H7 (cell line): Measurements from ENCODE around the gene HOXB7. TPM values are rescaled to one million over a fixed set of nuclear protein-coding genes. Genes with fewer than 3 reads are reported as not detected.

ENCODE experiments used
- DNase-seq: peaks from one replicate; pipeline ENCODE4 v3.0.0; 2012
- H3K27me3 ChIP-seq: 2 replicates; pipeline ENCODE4 v1.6.0; 2011; ENCODE audit warnings: mild to moderate bottlenecking, low read length; ENCODE audit not compliant: control insufficient read depth, insufficient read depth
- H3K36me3 ChIP-seq: replicated peaks from 2 replicates; pipeline ENCODE4 v1.5.1; 2011; ENCODE audit warnings: low read length; ENCODE audit not compliant: control insufficient read depth, insufficient read depth
- H3K4me3 ChIP-seq: 2 replicates; pipeline ENCODE4 v1.5.1; 2011; ENCODE audit warnings: low read depth, mild to moderate bottlenecking, control low read depth, low read length, moderate library complexity; ENCODE audit not compliant: insufficient read depth
- total RNA-seq: library from RNA; depleted of rRNA; stranded (reverse); fragments of >200 nt; shearing (Covaris generic); gene quantifications from 2 replicates; pipeline ENCODE4 v1.2.3, GENCODE V29; 2014

Gene HOXB7
- total RNA-seq, 1 experiment from 2014 or later, result 0.45 TPM

GRCh38 chr17:48570325-48571023 is 40.3 kb downstream of the HOXB7 start:
- H3K4me3 ChIP-seq, result no peak overlapping the region
- peaks cover 100% of the 10 kb centered on the region for H3K27me3 ChIP-seq
- H3K36me3 ChIP-seq, result no peaks in the 10 kb centered on the region
- peak; percentile 69 for DNase-seq

GRCh38 chr17:48569674-48570324 is 41.0 kb downstream of the HOXB7 start:
- Histone ChIP-seq H3K36me3 (no peaks in the 10 kb centered on the region), H3K27me3 (peaks cover 100% of the 10 kb centered on the region), H3K4me3 (no peak overlapping the region)
- no peak for DNase-seq

- Histone ChIP-seq H3K27me3 (peaks cover 99% of the 10 kb centered on the region), H3K36me3 (no peaks in the 10 kb centered on the region), H3K4me3 (no peak overlapping the region)
- no peak for DNase-seq
These were observed 41.6 kb downstream of the HOXB7 start for GRCh38 chr17:48569240-48569582.

- H3K27me3 ChIP-seq, result peaks cover 99% of the 10 kb centered on the region
- no peaks in the 10 kb centered on the region for H3K36me3 ChIP-seq
- no peak for DNase-seq
- H3K4me3 ChIP-seq, result no peak overlapping the region
These were observed 42.1 kb downstream of the HOXB7 start for GRCh38 chr17:48568499-48569239.

- no peak for DNase-seq
- Histone ChIP-seq H3K4me3 (no peak overlapping the region), H3K36me3 (no peaks in the 10 kb centered on the region), H3K27me3 (peaks cover 99% of the 10 kb centered on the region)
These were observed 43.0 kb downstream of the HOXB7 start for GRCh38 chr17:48567646-48568354.

DNA sequence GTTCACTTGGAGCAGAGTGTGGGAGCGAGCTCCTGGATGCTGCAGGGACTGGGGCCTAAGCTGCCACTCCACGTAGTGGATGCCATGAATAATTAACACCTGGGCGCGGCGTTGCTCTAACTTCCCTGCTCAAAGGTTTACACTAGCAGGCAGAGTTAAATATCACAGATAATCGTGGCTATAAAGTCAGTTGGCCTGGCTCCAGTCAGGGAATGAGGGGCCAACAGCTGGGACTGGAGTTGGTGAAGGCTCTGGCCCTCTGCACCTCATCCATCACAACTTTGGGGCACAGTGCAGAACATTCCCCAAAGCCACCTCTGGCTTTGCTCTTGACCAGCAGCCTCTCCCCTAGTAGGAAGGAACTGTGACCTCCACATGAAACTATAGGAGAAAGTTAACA is 43.6 kb downstream of the HOXB7 start:
- Histone ChIP-seq H3K4me3 (no peak overlapping the region), H3K36me3 (no peaks in the 10 kb centered on the region), H3K27me3 (peaks cover 99% of the 10 kb centered on the region)
- no peak for DNase-seq

DNA sequence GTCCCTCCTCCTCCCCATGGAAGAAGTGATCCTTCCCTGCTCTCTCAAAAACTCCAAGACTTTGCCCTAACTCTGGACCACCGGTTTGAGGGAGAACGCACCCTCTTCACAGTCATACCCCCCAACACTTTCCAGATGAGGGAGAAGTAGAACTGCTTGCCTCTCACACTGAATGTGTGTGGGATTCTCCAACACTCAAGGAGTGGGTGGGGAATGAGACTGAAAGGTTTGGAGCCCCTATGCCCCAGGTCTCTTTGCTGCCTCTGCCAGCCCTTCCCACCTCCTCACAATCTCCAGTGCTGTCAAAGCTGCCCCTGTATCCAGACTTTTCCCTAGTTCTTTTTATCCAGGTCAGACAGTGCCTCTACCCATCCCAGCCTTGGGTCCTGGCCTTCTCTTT is 44.1 kb downstream of the HOXB7 start:
- Histone ChIP-seq H3K36me3 (no peaks in the 10 kb centered on the region), H3K27me3 (peaks cover 99% of the 10 kb centered on the region), H3K4me3 (no peak overlapping the region)
- DNase-seq, result no peak

GRCh38 chr17:48565925-48566710 is 44.7 kb downstream of the HOXB7 start:
- DNase-seq, result no peak
- Histone ChIP-seq H3K36me3 (no peaks in the 10 kb centered on the region), H3K27me3 (peaks cover 99% of the 10 kb centered on the region), H3K4me3 (no peak overlapping the region)

DNA sequence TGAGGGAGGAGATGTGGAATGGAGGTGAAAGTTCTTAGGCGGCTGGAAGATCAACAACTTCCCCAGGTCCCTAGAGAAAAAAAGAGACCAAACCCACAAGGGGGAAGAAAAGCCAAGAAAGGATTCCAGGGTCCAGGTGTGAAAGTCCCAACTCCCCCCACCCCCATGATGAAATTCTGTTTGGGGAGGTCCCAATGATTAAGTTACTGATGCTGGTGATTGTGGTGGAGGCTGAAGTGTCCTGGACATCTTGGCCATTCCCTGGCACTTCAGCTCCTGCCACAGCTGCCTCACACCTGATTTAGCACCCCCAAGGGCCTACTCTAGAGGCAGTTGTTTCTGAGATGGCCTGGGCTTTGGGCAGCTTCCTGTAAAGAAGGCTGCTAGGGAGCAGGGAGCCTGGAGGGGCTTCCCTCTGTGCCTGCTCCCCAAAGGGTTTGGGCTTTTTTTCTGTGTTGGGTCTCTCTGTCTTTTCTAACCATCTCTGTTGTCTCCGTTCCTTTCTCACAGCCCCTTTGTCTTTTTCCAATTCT is 45.7 kb downstream of the HOXB7 start:
- Histone ChIP-seq H3K36me3 (no peaks in the 10 kb centered on the region), H3K27me3 (peaks cover 99% of the 10 kb centered on the region), H3K4me3 (no peak overlapping the region; the same call in 1 of the 2 replicates)
- DNase-seq, result no peak

- Histone ChIP-seq H3K36me3 (no peaks in the 10 kb centered on the region), H3K27me3 (peaks cover 99% of the 10 kb centered on the region), H3K4me3 (peak overlapping the region; percentile 40)
- DNase-seq, result peak; percentile 89
These were observed 46.4 kb downstream of the HOXB7 start for GRCh38 chr17:48564188-48565021.

- no peak for DNase-seq
- Histone ChIP-seq H3K4me3 (peak overlapping the region; percentile 2; the same call in 1 of the 2 replicates), H3K27me3 (peaks cover 99% of the 10 kb centered on the region), H3K36me3 (no peaks in the 10 kb centered on the region)
These were observed 47.0 kb downstream of the HOXB7 start for GRCh38 chr17:48563867-48564187.

GRCh38 chr17:48563385-48563838 is 47.4 kb downstream of the HOXB7 start:
- H3K36me3 ChIP-seq, result no peaks in the 10 kb centered on the region
- peak overlapping the region; percentile 2; the same call in 1 of the 2 replicates for H3K4me3 ChIP-seq
- H3K27me3 ChIP-seq, result peaks cover 99% of the 10 kb centered on the region
- DNase-seq, result peak; percentile 47

GRCh38 chr17:48562934-48563333 is 47.9 kb downstream of the HOXB7 start:
- Histone ChIP-seq H3K36me3 (no peaks in the 10 kb centered on the region), H3K4me3 (no peak overlapping the region; the same call in 1 of the 2 replicates), H3K27me3 (peaks cover 99% of the 10 kb centered on the region)
- DNase-seq, result no peak
